Suprapubic skin (tissue), 3 donors: ENCODE data around the gene C1QTNF6.

ENCODE experiments used
- POLR2AphosphoS5 ChIP-seq, 3 donors: sonication (generic); formaldehyde crosslinking; IDR thresholded peaks; one replicate each; pipeline ENCODE4 v1.6.1; 2017; ENCODE audit warnings: antibody characterized with exemption in 3 of 3
- TF ChIP-seq, protein P1 (sequence below), 2 donors: fragments of 200-600 bp in 1 of 2; fragments of 450-650 bp in 1 of 2; sonication (generic) in 1 of 2; IDR thresholded peaks; one replicate each; pipeline ENCODE4 v1.5.1; 2016 to 2019; ENCODE audit warnings: antibody characterized with exemption in 2 of 2, mild to moderate bottlenecking in 1 of 2, moderate library complexity in 1 of 2

DNA sequence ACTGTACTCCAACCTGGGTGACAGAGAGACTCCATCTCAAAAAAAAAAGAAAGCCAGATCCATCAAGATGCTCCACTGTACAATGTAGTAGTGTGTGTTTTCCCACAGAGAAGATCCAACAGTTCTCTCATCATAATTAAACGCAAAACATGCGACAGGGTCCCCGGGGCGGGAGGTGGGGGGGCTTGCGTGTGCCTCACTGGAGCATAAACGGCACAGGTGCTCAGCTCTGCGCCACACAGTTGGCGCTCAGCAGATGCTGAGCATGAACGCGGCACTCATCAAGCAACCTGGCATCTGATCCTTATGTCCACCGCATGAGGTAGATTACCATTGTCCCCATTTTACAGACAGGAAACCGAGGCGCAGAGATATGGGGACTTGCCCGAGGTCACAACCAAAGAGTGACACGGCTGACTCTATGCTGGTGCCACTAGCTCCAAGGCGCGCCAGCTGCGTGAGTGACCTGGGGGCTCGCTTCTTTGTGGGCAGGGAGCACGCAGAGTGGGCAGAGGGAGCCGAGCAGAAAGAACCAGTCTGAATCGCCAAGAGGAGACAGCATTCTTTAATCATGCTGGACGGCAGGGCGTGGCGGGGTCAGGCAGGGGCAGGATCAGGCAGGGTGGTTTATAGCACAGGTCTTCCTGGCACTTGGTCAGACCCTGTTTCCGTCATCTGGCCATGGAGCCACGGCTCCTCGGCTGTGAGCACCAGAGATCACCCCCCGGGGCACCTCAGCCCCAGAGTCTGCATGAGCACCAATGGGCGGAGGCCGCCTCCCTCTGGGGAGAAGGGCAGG, 8.2 kb downstream of the C1QTNF6 start:
- TF ChIP-seq, protein P1, sequence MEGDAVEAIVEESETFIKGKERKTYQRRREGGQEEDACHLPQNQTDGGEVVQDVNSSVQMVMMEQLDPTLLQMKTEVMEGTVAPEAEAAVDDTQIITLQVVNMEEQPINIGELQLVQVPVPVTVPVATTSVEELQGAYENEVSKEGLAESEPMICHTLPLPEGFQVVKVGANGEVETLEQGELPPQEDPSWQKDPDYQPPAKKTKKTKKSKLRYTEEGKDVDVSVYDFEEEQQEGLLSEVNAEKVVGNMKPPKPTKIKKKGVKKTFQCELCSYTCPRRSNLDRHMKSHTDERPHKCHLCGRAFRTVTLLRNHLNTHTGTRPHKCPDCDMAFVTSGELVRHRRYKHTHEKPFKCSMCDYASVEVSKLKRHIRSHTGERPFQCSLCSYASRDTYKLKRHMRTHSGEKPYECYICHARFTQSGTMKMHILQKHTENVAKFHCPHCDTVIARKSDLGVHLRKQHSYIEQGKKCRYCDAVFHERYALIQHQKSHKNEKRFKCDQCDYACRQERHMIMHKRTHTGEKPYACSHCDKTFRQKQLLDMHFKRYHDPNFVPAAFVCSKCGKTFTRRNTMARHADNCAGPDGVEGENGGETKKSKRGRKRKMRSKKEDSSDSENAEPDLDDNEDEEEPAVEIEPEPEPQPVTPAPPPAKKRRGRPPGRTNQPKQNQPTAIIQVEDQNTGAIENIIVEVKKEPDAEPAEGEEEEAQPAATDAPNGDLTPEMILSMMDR (IDR thresholded peaks at IDR 0.05) = no peak
- TF ChIP-seq POLR2AphosphoS5 (IDR thresholded peaks at IDR 0.05) = no peak
